Left ventricle myocardium inferior (tissue), 1 donor: Measurements from ENCODE around the gene MPV17. TPM values are rescaled to one million over a fixed set of nuclear protein-coding genes. Genes with fewer than 3 reads are reported as not detected.
A peak's percentile ranks its signal among the peaks of the same experiment; 100 is the strongest.

Experiments
- DNase-seq: peaks from one replicate; pipeline ENCODE4 v3.0.0-alpha.2; 2020
- H3K27ac ChIP-seq: fragments of 200-600 bp; replicated peaks from 2 replicates; pipeline ENCODE4 v1.8.0; 2021
- H3K27me3 ChIP-seq: fragments of 200-600 bp; 2 replicates; pipeline ENCODE4 v1.8.0; 2021; ENCODE audit warnings: low read depth
- H3K36me3 ChIP-seq: fragments of 200-600 bp; 2 replicates; pipeline ENCODE4 v1.8.0; 2021
- H3K4me1 ChIP-seq: fragments of 200-600 bp; 2 replicates; pipeline ENCODE4 v1.8.0; 2021
- H3K4me3 ChIP-seq: fragments of 200-600 bp; 2 replicates; pipeline ENCODE4 v1.8.0; 2021; ENCODE audit warnings: mild to moderate bottlenecking, moderate library complexity
- H3K9me3 ChIP-seq: fragments of 200-600 bp; replicated peaks from 2 replicates; pipeline ENCODE4 v1.8.0; 2021
- intact Hi-C: fragments of 100-400 bp; cut with micrococcal nuclease; formaldehyde crosslinking; loops from one replicate; pipeline ENCODE4 v1.11.0; 2022
- total RNA-seq: library from RNA; stranded (reverse); fragmentation: NEBNext Ultra II Directional; extraction: Animal tissue kit (Norgen Biotek cat#: 25700); gene quantifications from one replicate; pipeline ENCODE4 v1.2.1, GENCODE V29; 2021
- TF ChIP-seq, protein P1 (sequence below): fragments of 200-600 bp; IDR thresholded peaks from 2 replicates; pipeline ENCODE4 v1.8.0; 2021; ENCODE audit warnings: antibody characterized with exemption, mild to moderate bottlenecking, borderline replicate concordance
- donor health status: DM: no; HTN: yes; CAD: no; lungs with severe emphysema.

The MPV17 gene
- total RNA-seq, 1 donor from 2014 or later: 59.2 TPM

- H3K27ac ChIP-seq: peak overlapping the region; percentile 68
- peak overlapping the region; percentile 78 for H3K4me3 ChIP-seq
- TF ChIP-seq, protein P1, sequence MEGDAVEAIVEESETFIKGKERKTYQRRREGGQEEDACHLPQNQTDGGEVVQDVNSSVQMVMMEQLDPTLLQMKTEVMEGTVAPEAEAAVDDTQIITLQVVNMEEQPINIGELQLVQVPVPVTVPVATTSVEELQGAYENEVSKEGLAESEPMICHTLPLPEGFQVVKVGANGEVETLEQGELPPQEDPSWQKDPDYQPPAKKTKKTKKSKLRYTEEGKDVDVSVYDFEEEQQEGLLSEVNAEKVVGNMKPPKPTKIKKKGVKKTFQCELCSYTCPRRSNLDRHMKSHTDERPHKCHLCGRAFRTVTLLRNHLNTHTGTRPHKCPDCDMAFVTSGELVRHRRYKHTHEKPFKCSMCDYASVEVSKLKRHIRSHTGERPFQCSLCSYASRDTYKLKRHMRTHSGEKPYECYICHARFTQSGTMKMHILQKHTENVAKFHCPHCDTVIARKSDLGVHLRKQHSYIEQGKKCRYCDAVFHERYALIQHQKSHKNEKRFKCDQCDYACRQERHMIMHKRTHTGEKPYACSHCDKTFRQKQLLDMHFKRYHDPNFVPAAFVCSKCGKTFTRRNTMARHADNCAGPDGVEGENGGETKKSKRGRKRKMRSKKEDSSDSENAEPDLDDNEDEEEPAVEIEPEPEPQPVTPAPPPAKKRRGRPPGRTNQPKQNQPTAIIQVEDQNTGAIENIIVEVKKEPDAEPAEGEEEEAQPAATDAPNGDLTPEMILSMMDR: no peak
- H3K27me3 ChIP-seq: peaks cover 81% of the 10 kb centered on the region
- peaks cover 51% of the 10 kb centered on the region for H3K4me1 ChIP-seq
- no peak for DNase-seq
- no peaks in the 10 kb centered on the region for H3K36me3 ChIP-seq
- intact Hi-C loops: no loop called here
- H3K9me3 ChIP-seq: no peaks in the 10 kb centered on the region
Measured at GRCh38 chr2:27265536-27265870, 57.4 kb downstream of the MPV17 start.

DNA sequence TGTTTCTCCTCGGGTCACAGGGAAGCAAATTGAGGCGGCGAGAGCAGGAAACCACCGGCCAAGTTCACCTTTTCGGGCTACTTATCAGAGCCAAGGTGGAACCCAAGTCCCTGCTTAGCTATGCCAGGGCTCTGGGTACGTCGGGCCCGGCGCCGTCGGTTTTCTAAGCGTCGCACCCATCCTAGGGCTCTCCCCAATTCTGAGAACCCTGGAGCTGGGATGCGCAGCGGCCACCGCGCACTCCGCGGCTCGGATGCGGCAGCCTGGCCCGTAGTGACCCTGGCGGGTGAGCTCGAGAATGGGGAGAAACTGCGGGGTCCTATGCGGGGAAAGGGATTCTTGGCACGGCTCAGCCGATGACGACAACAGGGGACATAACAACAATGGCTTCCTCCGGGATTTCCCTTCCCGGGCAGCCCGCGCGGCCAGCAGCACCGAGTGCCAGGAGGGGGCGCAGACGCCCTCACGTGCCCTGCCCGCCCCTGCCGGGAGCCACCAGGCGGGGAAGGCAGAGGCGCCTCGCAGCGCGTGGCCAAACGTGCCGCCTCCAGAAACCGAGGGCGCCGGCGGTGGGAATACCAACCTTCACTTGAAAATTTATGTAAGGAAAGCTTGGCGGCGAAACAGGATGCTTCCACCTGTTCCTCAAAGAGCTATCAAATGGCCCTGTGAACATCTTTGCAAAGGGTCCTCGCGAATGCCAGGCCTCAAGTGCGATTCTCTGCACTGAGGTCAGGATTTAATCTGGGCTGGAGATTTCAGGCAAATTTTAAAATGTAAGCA is 58.0 kb downstream of the MPV17 start:
- TF ChIP-seq, protein P1: peak; percentile 60
- peak overlapping the region; percentile 78 for H3K4me3 ChIP-seq
- H3K9me3 ChIP-seq: no peaks in the 10 kb centered on the region
- peaks cover 48% of the 10 kb centered on the region for H3K4me1 ChIP-seq
- H3K36me3 ChIP-seq: no peaks in the 10 kb centered on the region
- DNase-seq: peak; percentile 66
- peaks cover 87% of the 10 kb centered on the region for H3K27me3 ChIP-seq
- H3K27ac ChIP-seq: peak overlapping the region; percentile 68
- intact Hi-C loops: no loop called here

DNA sequence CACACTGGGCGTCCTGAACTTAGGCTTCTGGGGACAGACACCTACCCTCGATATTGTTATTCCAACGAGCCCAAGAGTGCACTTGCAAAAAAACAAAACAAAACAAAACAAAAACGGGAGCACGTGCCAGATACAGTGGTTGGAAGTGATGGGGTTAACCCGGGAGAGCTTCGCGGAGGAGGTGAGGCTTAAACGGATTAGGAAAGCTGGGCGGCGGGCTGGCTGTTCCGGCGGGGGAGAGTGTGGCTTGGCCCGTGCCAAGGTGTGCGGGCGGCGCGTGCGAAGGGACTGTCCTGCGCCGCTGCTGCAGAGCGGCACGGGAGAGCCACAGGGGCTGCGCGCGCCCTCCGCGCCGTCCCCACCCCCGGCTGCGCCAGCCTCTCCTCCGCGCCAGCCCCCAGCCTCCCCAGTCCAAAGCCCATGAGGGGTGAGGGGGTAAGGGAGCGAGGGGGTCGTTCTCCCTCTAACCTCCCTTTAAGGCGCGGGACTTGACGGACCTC is 58.6 kb downstream of the MPV17 start:
- intact Hi-C loops: no loop called here

GRCh38 chr2:27263287-27264252 is 59.3 kb downstream of the MPV17 start:
- DNase-seq: no peak
- H3K4me3 ChIP-seq: peak overlapping the region; percentile 78
- TF ChIP-seq, protein P1: no peak
- H3K27me3 ChIP-seq: peaks cover 98% of the 10 kb centered on the region
- H3K36me3 ChIP-seq: no peaks in the 10 kb centered on the region
- intact Hi-C loops: no loop called here
- H3K4me1 ChIP-seq: peaks cover 44% of the 10 kb centered on the region
- H3K27ac ChIP-seq: no peak overlapping the region
- H3K9me3 ChIP-seq: no peaks in the 10 kb centered on the region

More for the DNA sequence above, 58.6 kb downstream of the MPV17 start:
- Histone ChIP-seq H3K27ac (peak overlapping the region; percentile 68), H3K4me3 (peak overlapping the region; percentile 78), H3K27me3 (peaks cover 93% of the 10 kb centered on the region), H3K9me3 (no peaks in the 10 kb centered on the region), H3K4me1 (peaks cover 48% of the 10 kb centered on the region), H3K36me3 (no peaks in the 10 kb centered on the region)
- no peak for DNase-seq
- TF ChIP-seq, protein P1: no peak
